NCI-H510A treated with DMSO at 0.1 percent for 48 hours (cell line): ENCODE results near the gene PEX11A.

Experiments used
- DNase-seq: peaks from one replicate; lab custom pipeline; 2025; lab: John Stamatoyannopoulos, UW

The PEX11A gene

DNA sequence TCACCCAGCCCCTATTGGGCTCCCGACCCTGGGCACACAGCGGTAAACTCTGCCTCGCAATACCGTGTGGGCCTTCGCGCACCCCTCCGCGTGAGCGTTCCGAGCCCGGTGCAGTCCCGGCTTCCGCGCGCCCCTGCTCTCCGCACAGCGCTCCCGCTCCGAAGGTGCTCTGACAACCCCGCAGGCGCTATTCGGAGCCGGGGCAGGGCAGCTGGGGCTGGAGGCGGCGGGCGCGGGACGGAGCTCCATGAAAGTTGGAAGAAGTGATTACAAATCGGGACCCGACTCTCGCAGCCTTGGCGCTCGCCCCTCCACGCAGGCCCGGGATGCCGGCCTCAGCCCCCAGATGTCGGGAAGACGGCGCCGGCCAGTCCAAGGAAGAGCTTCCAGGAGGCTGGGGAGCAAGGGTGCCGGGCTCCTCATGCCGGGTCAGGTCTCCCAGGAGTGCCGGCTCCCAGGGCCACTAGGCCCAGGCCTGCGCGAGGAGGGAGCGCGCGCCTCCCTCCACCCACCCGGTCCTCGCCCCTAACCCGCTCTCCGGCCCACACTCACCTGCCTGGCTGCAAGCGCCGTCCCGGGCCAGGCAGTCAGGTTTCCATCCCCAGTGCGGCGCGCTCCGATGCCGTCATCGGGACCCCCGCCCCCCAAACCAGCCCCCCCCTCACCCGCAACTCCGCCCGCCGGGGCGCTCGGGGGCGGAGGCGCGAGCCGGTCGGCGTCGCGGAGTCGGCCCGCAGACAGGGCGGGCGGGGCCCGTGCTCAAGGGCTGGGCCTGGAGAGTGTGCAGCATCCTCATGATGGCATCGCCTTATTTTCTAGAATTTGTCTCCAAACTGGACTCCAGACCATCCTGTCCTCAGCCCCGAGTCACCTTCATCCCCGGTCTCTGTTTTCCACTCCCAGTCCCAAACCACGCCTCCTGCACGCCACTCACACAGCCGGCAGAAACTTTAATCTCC, 35.4 kb downstream of the PEX11A start, which contains the start of gene KIF7:
KIF7 (minus strand) TSS at position 621 of the 959 bp plus-strand sequence. CDS start 2,537 bp downstream, outside the sequence.
- DNase-seq: no peak

DNA sequence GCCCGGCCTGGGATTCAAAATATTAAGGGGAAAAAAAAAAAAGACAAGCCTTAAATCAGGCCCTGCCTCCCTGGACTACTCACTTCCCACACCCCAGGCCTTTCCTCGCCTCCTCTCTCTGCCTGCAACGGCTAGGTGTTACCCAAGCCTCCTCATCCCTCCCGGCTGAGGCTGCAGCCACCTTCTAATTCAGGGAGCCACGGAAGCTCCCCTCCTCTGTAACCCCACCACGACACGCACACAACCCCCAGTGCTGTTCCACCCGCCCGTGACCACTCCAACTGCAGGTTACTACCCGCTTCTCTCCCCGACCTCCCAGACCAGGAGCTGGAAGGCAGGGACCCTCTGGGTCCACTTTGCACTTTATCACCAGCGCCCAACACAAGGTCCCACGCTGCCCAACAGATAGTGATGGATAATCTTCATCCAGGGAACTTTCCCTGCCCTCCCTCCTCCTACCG, 36.2 kb downstream of the PEX11A start:
- no peak for DNase-seq

DNA sequence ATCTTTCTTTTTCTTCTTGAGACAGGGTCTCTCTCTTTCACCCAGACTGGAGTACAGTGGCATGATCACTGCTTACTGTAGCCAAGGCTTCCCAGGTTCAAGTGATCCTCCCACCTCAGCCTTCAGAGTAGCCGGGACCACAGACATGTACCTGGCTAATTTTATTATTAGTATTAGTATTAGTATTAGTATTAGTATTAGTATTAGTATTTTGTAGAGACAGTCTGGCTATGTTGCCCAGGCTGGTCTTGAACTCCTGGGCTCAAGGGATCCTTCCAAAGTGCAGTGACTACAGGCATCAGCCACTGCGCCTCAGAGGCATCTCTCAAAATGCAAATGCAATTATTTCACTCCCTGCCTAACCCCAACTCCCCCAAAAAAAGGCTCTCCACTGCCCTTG, 37.0 kb downstream of the PEX11A start:
- no peak for DNase-seq

DNA sequence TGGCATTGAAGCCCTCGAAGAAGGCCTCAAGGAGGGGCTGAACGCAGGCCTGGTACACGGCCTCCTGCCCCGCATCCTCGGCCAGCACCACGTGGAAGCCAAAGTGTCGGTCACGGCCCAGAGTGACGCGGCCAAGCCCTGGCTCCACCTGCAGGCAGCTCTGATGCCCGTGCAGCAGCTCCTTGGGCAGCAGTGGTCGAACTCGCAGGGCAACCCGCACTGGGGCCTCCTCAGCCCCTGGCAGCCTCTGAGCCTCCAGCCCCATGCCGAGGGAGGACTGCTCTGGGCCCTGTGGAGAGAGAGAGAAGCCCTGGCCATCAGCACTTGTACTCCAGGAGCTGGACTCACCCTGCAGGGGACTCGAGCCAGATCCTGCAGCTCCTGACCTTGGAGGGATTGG, 37.9 kb downstream of the PEX11A start:
- no peak for DNase-seq

DNA sequence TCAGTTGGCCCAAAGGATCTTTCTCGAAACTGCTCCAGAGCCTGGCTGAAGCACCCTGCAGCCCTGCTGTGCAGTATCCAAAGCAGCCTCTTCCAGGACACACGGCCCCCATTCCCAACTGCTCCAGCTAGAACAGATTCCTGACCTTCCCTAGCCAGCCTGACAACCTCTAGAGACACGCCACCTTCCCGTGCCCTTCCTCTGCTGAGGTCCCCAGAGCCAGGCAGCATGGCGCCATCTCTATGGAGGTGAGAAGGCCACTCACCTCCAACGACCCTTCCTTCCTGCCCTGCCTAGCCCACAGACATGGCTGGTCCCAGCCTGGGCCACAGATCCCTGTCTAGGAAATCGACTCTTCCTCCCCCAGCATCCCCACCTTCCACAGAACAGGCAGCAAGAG, 38.4 kb downstream of the PEX11A start:
- no peak for DNase-seq

DNA sequence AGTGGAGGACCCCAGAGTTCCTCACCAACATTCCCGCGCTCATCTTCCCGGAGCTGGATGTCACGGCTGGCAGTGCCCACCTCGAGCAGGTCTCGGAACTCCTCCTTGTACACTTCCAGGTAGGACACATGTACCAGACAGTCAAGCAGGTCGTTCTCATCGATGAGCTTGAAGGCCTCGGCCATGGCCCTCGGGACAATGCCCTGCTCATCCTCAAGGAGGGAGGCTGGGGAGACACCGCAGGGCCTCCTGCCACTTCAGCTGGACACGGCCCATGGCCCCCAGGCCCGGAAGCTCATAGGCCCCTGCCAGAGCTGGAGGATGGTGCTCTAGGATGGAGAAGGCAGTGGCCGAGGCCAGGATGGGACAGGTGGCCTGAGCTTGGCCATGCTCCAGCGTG, 40.8 kb downstream of the PEX11A start:
- DNase-seq: no peak

DNA sequence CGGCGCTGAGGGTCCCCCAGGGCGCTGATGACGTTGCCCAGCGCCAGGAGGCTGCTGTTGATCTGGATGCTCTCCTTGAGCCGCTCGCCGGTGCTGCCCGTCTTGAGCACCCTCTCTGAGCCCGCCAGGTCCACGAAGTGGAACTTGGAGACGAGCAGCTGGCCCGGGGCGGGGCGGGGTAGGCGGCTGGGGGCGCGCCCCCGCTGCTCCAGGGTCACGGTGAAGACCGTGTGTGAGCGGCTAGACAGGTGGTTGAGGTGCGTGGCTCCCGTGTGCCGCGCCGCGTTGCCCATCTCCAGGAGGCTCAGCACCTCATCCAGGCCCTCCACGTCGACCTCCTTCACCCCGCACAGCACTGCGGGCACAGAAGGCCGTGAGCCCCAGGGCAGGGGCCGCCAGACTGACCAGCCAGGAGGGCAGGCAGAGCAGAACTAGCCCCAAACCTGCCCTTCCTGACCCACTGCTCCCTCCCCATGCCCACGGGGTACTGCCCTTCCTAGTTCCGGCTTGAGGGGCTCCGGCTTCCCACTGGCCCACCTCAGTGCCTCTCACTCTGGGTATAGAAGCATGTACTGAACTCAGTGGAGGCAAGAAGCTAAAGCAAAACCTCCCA, 41.4 kb downstream of the PEX11A start:
- DNase-seq: no peak

DNA sequence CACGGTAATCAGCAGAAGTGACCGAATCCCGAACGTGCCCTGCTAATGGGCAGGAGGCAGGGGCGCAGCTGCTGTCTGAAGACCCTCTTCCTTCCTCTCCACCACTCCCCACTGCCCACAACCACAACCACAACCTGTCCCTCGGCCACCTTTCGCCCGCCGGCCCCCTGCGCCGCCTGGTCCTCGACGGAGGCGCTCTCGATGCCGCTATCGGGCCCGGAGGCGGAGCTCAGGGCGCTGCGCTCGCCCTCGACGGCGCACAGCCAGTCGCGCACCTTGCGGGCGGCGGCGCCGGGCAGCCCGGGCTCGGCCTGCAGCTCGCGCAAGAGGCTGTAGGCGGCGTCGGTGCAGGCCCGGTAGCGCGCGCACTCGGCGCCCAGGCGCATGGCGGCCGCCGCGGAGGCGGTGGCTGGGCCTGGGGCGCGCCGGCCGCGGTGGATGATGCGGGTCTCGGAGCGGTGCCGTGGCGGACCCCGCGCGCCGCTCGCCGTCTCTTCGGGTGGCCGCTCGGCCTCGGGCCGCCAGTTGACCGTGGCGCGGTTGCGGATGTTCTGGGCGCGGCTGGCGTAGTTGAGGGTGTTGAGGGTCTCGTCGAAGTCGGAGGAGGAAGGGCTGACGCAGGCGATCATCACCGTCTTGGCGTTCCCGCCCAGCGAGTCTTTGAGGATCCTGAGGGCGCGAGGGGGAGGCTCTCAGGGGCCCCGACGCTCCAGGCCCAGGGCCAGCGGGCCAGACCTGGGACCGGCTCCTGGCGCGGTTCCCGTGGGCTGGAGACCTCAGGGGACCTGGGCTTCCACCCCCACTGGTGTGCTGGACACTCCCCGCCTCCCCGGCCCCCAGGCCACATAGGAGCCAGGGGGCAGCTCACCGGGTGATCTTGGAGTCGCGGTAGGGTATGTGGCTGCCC, 42.2 kb downstream of the PEX11A start:
- DNase-seq: no peak

DNA sequence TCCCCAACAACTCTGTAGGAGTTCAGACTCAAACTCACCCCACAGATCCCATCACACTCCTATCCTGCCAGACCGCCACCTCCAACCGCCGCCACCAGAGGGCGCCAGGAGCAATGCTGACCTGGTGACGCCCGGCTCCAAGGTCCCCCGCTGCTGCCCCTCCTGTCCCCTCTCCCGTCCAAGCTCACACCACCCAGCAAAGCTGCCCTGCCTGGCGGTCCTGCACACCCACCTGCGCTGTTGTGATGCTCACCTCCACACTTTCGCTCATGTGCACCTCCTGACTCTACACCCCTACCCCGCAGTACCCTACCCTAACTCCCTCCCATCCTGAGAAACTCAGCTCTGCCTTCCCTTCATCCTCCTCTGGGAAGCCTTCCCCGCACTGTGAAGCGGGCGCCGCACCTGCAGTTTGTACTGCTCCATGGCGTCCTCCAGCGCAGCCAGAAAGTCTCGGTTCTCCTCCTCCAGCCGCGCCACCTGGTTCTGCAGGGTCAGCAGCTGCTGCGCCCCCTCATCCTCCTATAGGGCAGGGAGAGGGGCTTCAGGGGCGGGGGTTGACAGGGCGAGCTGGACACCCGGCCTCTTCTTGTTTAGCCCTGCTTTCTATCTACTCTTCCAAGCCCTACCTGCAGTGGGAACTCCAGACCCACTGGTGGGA, 43.2 kb downstream of the PEX11A start:
- no peak for DNase-seq

DNA sequence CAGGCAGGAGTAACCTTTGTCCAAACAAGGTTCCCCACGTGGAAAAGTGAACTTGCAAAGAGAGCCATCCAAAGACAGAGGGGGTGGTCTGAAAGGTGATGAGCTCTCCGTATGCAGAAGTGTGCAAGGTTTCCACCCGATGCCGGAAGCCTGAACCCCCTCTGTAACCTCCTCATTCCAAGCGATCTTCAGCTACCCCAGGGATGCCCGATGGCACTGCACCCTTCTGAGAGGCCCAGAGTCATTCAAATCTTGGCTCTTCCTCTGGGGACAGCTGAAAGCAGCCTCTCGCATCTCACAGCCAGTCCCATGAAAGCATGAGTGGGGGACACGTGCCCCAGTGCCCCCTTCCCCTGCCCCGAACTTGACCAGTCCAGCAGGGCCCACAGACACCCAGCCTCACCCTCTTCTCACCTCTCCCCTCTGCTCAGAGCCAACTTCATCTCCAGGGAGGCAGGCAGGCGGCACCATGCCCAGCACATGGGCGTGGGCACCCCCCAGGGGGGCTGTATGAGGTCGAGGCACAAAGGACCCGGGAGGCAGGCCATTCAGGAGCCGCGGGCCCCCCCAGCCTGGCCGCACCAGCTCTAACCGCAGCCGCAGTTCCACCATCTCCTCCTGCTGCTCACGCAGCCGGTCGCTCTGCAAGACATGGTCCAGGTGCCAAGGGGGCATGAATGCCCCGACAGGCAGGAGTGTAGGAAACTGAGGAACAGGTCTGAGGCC, 44.0 kb downstream of the PEX11A start:
- no peak for DNase-seq

DNA sequence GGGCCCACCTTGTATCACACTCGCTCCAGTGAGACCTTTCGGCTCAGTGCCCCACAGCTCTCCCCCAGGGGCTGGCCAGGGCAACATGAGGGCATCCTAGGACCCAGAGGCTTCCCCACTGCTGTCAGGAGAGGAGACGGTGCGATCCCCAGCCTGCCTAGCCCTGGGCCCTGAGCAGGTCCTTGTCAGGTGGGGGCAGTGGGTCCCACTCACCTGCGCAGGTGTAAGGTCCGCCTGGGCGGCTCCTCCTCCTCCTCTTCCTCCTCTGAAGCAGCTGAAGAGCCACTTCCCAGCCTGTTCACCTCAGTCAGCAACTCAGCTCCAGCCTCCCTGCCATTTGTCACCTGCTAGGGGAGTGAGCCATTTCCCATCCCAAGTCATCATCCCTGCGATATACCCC, 44.9 kb downstream of the PEX11A start:
- DNase-seq: no peak

DNA sequence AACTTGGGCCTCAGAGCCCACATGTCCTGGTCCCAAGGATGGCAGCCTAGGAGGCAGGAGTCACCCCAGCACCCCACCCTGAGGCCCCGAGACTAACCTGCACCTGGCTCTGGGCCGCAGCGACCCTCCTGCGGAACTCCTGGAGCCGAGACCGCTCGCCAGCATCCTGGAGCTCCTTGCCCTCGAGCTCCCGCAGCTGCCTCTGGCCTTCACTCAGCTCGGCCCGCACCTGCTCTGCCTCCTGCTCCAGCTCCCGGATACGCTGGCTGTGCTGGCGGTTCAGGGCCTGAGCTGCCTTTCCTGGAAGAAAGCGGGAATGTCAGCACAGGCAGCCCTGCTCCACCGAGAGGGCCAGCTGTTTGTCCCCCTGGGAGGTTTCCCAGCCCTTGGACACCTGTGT, 48.4 kb downstream of the PEX11A start:
- DNase-seq: no peak

DNA sequence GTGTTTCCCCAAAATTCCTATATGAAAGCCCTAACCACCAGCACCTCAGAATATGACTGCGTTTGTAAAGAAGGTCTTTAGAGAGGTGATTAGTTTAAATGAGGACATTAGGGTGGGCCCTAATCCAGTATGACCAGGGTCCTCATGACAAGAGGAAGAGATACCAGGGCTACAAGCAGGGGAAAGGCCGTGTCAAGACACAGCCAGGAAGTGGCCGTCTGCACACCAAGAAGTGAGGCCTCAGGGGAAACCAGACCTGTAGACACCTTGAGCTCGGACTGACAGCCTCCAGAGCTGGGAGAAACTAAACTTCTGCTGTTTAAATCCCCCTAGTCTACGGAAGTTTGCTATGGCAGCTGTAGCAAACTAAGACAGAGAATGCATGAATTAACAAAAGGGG, 49.5 kb downstream of the PEX11A start:
- DNase-seq: no peak

DNA sequence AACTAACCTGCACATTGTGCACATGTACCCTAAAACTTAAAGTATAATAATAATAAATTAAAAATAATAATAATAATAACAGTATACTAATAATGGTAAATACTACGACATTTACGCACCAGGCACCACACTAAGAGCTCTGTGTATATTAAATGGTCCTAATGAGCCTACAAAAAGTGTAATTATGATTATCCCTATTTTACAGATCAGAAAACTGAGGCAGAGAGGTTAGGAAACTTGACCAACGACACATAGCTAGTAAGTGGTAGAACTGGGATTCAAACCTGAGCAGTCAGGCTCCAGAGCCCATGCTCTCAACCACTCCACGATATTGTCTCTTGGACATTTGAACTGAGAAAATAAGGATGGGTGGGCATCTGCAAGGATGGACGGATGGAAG, 50.3 kb downstream of the PEX11A start:
- DNase-seq: no peak

DNA sequence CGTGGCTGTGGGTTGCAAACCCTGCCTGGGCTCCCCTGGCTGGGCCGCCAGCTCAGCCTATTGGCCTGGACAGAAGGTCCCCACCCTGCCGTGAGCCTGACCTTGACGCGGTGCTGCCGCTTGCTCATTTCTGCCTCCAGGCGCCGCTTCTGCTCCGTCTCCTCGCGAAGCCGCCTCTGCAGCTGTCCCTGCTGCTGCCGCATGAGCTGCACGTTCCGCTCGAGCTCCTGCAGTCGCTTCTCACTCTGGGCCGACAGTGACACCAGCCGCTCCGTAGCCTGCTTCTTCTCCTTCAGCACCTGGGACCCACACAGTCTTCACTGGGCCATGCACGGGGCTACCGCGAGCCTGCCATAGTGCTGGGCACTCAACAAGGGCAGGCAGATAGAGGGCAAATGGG, 57.0 kb downstream of the PEX11A start:
- no peak for DNase-seq

DNA sequence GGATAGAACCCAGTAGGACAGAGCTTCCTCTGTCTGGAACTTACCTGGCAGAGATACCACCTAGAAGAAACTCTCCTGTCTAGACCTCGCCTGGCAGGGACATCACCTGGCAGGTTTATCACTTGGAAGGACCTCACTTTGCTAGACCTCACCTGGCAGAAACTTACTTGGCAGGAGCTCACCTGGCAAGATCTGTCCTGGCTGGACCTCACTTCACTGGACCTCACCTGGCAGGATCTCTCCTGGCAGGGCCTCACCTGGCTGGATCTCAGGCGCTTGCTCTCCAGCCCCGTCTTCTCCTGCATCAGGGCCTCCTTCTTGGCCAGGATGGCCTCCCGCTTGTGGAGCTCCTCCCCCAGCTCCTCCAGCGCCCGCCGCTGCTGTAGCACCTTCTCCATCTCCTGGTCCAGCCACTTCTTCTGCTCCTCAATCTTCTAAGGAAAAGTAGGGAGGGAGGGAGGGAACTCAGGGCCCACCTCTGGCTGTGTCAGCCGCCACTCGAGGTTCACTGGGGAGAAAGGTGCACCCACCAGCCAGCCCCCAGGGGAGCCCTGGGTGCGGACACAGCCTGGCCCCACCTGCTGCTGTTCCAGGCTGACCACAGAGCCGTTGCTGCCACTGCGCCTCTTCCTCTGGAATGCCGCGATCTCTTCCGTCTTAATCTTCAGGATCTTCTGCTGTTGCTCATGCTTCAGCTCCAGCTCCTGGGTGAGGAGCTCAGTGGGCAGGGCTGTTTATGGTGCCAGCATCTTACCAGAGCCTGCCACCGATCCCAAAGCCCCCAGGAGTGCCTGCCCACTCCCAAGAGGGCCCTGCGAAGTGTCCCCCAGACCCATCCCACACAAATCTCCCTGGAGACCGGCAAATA, 57.8 kb downstream of the PEX11A start:
- no peak for DNase-seq

DNA sequence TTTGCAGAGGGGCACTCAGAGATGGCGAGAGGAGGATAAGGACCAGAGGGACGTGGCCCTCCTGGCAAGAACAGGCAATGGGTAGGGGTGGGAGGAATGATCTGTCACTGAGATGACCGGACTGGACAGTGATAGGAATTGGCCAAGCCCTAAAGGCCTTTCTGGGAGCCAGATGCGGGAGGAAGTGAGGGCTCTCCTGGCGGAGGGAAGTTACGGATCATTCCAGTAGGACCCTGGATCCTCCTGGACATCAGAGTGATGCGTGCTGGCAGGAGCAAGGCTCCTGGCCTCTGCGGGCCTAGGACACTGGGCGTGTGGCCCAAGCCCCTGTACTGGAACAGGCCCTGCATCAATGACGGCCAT, 58.7 kb downstream of the PEX11A start:
- no peak for DNase-seq
